Right renal pelvis (tissue), 4 donors: ENCODE measurements around the gene SV2B. TPM values are rescaled to one million over a fixed set of nuclear protein-coding genes. Genes with fewer than 3 reads are reported as not detected.

ENCODE experiments used
- DNase-seq, 4 donors: peaks; one replicate each; pipeline ENCODE4 v3.0.0-alpha.2; 2013; ENCODE audit warnings: low read depth in 4 of 4, low spot score in 3 of 4, missing footprints in 1 of 4
- polyA plus RNA-seq, 4 donors: library from polyadenylated mRNA; unstranded; fragments of 120-200 nt; gene quantifications; one replicate each; pipeline ENCODE4 v1.2.1, GENCODE V29; 2013; ENCODE audit not compliant: insufficient read length in 4 of 4

The SV2B gene
- polyA plus RNA-seq, 4 donors: 0.75 to 1.1 (median 0.83) TPM

DNA sequence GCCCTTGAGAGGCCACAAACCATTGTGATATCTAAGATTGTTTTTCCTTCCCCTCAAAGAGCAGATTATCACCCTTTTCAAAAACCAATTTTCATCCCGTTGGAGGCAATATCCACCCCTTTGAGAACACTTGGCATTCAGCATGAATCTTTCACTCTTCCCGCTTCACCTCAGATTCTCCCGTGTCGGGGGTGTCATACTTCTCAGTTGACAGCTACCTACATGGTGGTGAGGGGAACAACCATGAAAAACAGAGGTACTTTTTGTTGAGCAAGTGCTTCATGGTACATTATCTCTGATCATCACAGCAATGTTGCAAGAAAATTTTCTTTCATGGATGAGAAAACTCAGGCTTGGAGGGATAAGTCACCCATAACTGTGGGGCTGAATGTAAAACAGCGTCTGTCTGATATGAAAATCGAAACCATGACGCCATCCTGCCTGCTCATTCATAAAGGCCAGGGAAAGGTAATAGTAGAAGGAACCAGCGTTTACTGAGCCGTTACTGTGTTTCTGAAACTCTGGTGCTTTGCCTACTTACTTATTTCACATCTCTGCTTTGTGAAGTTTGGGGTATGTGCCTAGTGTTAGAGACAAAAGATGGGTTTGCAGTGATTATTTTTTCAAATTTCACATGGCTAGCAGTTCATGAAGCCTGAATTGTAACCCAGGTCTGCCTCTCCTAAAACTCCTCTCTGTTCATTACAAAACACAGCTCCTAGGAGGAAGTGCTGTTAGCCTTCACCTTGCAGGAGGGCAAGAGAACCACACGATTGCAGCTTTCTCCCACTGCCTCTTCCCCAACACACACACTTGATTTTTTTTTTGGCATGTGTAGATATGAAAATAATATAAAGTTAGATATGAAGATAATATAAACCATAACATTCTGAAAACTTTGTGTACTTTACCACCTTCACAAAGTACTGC is 35.4 kb downstream of the SV2B start:
- DNase-seq: no peak

- DNase-seq: no peak
Measured at GRCh38 chr15:91136386-91136923, 36.4 kb downstream of the SV2B start.

DNA sequence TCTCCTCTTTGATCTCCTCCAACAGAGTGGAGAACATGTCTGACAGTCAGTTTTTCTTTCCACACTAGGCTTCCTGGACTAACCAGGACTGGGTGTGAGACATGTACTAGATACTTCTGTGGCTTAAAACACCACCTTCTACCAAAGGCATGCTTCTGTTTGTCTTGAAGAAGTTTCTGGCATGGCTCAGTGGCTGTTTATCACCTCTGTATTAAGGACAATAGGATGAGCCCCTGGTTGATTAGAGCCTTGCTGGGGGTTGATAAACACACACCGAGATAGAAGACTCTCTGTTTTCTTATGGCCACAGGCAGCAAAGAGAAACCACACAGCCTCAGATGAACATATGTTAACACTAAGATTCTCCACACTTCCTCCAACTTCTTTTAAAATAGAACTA is 40.5 kb downstream of the SV2B start:
- DNase-seq: no peak

- DNase-seq: no peak
Measured at GRCh38 chr15:91141097-91141496, 41.0 kb downstream of the SV2B start.

GRCh38 chr15:91142106-91142744 is 42.2 kb downstream of the SV2B start:
- no peak for DNase-seq

GRCh38 chr15:91142946-91143345 is 42.9 kb downstream of the SV2B start:
- DNase-seq: no peak

DNA sequence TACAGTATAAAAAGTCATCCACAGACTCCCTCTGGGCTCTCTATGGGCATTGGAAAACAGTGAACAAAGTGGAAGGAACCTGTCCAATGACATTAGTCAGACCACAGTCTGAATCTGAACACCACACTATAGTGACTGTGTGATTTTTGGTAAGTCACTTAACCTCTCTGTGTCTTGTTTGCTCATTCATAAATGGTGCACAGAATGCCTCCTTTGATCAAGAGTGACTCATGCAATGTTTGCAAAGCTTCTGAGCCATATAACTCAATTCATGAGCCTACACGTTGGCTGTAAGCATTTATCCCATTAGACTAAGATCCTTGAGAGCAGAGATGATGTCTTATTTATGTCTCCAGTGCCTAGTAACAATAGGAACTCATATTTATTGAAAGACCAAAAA is 46.7 kb downstream of the SV2B start:
- DNase-seq: no peak

DNA sequence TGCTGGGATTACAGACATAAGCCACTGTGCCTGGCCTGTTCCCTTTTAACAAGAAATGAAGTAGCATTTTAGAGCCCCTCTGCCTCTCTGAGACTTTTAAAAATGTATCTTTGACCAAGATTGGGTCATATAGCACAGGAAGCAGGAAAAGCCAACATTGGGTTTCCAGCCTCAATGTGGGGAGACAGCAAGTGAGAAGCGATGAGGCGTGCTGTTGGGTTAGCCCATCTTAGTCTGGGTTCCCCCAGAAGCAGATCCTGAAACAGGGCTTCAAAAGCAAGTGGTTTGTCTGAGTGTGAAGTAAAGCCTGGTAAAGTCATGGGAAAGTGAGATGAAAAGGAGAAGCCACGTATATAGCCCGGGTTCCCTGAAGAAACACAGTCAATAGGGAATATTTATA is 48.2 kb downstream of the SV2B start:
- no peak for DNase-seq

- no peak for DNase-seq
Measured at GRCh38 chr15:91150502-91151160, 50.6 kb downstream of the SV2B start.

DNA sequence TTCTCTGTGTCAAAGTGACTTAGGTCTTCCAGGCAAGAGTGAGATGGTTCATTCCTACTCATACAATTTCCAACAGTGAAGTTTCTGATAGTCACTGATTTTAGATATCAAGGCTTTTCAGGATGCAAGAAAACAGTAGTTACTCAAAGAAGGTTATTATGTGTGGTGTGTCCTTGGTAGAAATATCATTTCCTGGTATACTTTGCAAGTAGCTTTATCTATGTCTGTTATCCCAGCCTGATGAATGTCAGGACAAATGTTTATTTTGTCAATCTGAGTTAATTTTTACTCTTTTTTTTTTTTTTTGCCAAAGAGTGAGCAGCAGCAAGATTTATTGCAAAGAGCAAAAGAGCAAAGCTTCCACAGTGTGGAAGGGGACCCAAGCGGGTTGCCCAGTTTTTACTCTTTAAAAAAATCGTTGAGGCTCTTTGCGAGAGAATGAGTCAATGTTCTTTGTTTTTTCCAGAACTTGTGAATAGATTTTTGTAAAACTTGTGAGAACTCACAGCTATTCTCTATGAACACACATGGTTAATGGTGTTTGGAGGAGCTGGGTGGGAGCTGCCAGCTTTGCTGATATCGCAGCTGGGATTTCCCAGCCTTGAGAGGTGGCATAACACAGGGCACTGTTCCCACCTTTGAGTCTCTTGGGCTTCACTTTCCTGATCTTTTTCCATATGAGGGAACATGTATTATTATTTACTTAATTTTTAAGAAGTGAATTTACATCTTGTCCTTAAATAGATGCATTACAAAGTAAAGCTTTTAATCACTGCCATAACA is 51.9 kb downstream of the SV2B start:
- DNase-seq: no peak

DNA sequence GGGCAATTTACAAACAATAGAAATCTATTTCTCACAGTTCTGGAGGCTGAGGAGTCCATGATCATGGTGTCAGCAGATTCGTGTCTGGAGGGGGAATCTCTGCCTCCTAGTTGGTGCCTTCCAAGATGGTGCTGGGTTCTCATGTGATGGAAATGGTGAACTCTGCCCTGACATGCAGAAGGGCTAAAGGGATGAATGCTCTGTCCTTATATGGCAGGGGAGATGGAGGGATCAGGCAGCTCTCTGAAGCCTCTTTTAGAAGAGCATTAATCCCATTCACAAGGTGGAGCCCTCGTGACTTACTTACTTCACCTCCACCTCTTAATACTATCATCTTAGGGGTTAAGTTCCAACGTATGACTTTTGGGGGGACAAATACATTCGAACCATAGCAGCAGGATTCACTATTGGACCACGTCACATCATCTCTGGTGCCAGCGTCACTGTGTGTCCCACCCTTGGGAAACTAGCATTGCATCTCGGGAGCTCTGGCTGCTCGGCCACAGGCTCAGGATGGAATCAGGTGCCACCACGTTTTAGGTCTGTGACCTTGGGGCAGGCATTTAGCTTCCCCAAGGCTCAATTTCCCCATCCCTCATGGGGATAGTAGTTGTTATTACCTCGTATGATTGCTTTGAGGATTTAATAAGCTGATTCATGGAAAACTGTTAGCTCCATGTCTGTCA is 53.0 kb downstream of the SV2B start:
- no peak for DNase-seq

DNA sequence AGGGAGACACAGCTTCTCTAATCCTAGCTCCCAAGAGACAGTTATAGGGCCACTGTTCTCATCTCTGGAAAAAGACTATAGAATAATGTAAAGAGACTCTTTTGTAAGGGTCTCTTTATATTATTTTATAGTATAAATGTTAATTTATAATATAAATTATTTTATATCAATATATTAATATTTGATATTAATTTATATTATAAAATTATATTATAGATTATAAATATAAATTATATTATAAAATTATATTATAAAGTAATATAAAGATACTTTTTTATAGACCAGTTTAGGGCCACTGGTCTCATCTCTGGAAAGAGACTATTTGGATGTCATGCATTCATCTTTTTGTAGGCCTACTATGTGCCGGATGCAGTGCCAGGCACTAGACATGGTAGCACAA is 53.9 kb downstream of the SV2B start:
- no peak for DNase-seq

- DNase-seq: no peak
Measured at GRCh38 chr15:91156175-91156726, 56.2 kb downstream of the SV2B start.

DNA sequence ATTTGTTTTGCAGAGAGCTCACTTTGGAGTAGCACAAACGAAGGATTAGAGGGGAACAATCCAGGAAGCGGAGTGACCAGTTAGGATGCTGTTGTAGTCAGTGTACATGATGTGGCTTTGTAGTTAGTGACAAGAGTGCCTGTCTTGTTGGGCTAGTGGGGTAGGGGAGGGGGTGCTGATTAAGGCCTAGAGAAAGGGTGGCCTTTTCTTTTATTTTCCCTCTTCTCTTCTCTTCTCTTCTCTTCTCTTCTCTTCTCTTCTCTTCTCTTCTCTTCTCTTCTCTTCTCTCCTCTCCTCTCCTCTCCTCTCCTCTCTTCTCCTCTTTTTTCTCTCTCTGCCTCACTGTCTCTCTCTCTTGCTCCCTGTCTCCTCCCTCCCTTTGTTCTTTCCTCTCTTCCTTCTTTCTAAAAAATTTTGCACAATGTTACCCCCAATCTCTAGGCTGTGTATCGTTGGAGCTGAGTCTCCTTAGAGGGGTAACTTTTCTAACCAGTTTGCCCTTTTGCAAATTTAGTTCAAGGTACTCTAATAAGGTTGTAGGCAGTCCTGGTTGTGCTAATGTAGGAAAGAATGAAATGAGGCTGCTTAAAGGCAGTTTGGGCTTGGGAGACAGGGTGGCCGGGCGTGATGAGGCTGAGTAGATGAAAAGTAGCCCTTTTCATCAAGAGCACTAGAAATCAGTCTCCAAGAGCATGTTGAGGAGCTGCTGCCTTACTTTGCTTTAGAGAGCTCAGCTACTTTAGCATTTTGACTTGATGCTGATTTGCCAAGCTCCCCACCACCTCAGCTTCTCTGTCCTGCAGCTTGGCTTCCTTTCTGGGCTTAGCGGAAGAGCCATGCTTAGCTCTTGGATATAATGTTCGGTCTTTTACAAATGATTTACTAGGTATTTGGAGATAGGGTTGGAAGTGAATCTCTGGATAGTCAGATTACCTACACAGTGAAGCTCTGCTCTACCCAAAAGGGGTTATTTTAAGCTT is 58.6 kb downstream of the SV2B start:
- no peak for DNase-seq

- no peak for DNase-seq
Measured at GRCh38 chr15:91165850-91166249, 65.8 kb downstream of the SV2B start.

- DNase-seq: no peak
Measured at GRCh38 chr15:91168457-91168856, 68.4 kb downstream of the SV2B start.

GRCh38 chr15:91171334-91171733 is 71.3 kb downstream of the SV2B start:
- no peak for DNase-seq

DNA sequence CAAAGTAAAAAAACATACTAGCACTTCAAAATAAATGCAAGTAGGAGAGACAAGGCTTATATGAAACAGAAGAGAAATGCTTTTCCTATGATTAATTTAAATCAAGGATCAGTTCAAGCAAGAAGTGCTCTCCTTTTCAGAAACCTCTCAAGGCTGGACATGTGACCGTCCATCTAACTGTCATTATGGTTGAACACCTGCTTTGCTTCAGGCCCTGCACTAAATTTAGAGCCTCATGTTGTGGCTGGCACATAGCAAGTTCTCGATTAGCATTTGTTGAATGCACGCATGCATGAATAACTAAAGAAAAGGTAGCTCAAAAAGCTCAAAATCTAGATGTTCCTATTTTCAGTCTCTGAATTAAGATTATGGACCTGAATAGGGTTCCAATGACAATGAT is 82.0 kb downstream of the SV2B start:
- DNase-seq: no peak
